Frontal cortex (tissue), 4 donors: ENCODE results near the gene IPMK. TPM values are rescaled to one million over a fixed set of nuclear protein-coding genes. Genes with fewer than 3 reads are reported as not detected.
"Not testable (repeated sequence)": the region's sequence is repeated elsewhere in the genome, so short reads cannot be mapped to it uniquely, and the experiment has no call there.

Experiments
- DNase-seq, 2 donors: peaks; one replicate each; pipeline ENCODE4 v3.0.0; 2012; ENCODE audit warnings: low spot score in 2 of 2
- FAIRE-seq: peaks from 2 replicates; lab custom pipeline; 2012; peaks lifted over from hg19 to GRCh38; lab: Jason Lieb, UNC
- total RNA-seq: library from RNA; depleted of rRNA; stranded (reverse); fragments of >200 nt; gene quantifications from one replicate; pipeline ENCODE4 v1.2.3, GENCODE V29; 2014
- donor health status: control.
- donor health status: control.
- donor health status: control.

The IPMK gene
- total RNA-seq, 1 donor from 2014 or later: 30.6 TPM

DNA sequence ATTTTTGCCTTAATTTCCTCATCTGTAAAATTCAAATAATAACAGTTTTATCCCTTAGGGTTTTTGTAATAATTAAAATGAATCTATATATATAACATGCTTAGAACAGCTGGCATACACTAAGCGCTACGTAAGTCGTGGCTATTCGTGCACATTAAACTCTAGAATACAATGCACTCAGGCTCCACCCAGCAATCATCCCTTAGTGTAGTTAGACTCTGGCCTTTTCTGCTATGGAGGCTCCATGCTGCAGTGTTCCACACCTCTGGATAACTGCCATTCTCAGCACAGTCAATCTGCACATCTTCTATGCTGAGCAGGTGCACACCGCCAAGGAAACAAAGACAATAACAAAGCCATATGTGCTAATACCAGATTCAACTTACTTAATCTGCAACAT, 92.9 kb downstream of the IPMK start:
- no peak for DNase-seq
- no peak for FAIRE-seq

DNA sequence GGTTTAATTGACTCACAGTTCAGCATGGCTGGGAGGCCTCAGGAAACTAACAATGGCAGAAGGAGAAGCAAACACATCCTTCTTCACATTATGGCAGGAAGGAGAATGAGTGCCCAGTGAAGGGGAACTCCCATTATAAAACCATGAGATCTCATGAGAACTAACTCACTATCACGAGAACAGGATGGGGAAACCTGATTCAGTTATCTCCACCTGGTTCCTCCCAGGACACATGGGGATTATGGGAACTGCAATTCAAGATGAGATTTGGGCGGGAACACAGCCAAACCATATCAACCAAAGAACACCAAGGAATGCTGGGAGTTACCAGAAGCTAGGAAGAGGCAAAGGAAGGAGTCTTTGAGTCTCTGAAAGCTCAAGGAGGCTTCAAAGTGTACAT, 94.3 kb downstream of the IPMK start:
- FAIRE-seq (no peak), DNase-seq (no peak)

DNA sequence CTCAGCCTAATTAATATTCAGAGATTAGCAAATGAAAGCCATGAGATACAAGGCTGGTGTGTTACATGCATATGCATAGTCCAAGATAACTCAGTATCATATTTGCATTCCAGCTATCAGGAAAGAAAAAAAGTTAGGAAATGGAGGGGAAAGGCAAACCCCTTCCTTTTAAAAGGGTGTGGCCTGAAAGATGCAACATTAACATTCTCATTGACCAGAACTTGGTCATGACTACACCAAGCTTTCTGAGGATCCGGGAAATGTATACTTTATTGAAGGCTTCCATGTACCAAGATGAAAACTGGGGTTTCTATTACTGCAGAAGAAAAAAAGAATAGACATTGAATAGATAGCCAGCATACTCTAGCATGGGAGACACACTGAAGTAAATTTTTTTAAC, 96.5 kb downstream of the IPMK start:
- FAIRE-seq (no peak), DNase-seq (no peak)

DNA sequence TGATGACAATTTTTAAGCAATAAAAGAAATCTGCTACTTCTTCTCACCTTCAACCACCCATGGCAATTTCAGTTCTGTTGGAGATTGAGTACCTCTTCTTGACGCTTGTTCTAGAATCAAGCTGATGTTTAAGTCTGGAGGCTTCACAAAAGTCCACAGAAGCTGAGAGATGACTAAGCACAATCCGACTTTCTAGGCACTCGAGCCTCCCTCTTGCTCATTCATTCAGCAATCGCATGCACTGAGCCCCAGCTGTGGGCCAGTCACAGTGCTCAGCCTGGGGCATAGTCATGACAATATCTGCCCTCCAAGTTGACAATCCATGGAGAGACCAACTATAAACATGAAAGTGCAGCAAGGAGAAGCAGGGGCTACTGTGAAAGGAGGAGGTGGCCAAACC, 103.2 kb downstream of the IPMK start:
- DNase-seq (no peak), FAIRE-seq (no peak)

DNA sequence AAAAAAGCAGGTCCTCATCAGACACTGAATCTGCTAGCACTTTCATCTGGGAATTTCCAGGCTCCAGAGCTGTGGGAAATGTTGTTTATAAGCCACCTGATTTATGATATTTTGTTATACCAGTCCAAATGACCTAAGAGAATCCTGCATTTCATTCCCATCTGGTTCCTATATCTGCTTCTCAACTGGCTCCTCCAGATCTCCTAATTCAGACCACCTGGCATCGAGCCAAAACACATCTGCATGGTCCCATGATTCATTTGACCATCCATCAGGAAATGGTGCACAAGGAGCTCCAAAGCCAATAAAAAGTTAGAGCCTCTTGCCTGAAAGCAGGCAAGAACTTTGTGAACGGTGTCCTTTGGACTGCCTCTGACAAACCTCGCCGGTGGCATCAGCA, 108.9 kb downstream of the IPMK start:
- no peak for DNase-seq
- no peak for FAIRE-seq

DNA sequence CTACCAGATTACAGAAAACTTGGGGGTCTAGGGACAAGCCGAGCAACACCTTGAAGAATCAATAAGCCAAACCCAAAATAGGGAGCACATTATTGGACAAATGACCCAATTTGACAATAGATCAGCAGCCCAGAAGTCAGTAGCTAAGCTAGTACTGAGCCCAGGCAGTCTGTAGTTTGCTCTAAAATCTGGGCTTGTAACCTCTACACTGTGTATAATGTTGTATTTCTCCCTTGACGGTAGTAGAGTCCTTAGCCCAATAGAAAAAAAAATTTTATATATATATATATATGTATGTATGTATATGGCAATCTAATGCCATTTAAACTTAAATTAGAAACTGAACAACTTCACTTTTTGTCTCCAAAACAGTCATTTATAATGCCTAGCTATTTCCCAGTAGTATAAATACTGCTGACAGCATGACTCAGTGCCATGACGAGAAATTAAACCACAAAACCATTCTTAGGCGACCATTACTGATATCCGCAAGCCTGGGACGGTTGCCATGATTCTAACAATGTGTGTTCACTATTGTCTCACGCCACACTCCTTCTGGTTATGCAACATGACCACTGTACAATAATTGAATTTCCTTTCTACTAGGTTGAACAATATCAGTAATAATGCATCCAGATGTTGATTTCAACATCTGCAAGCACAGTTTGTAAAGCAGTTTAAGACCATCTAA, 110.5 kb downstream of the IPMK start:
- FAIRE-seq (no peak), DNase-seq (no peak)

DNA sequence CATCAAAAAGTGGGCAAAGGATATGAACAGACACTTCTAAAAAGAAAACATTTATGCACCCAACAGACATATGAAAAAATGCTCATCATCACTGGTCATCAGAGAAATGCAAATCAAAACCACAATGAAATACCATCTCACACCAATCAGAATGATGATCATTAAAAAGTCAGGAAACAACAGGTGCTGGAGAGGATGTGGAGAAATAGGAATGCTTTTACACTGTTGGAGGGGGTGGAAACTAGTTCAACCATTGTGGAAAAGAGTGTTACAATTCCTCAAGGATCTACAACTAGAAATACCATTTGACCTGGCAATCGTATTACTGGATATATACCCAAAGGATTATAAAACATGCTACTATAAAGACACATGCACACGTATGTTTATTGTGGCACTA, 111.8 kb downstream of the IPMK start:
- DNase-seq, FAIRE-seq: not testable (repeated sequence)

DNA sequence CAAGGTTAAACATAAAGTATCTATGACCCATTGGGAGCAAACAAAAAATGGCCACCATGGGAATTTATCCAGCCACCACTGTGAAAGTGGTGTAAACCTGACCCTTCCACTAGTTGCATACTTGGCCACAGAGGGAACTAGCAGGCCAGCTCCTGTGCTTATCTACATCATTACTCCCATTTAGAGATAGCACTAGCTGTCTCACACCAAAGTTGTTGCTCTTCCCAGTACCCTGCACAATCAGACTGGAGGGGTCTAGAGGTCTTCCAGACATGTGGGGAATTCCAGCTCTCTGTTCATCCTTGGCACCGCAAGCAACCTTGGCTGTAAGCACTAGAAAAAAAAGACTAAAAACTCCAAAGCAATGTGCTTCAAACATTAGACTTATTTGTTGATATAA, 113.9 kb downstream of the IPMK start:
- no peak for DNase-seq
- FAIRE-seq: no peak

DNA sequence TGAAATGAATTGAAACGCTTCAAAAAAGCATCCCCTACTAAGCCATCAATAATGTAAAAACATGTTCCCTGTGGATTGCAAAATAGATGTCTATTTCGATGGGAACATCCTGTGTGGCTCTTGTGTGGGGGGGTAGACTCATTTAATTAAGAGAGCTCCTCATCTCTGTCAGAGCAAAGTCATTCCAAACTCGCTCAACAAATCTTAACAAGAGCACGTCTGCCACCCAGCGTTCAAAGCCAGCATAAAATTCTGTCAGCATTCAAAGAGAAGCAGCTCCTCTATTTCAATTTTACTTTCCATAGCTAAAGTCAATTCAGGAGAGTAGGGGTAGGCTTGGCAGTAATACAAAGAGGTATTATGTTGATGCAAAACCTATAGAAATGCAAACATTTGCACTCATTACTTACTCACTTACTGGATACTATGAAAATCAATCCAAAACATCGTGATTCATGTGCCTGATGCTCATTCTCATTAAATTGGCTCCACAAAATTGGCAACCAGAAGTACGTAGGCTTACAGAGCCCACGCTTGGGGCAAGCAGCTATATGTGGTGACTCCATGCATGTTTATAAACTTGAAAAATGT, 114.9 kb downstream of the IPMK start:
- FAIRE-seq: no peak
- DNase-seq: peak; percentile 4 to 32

DNA sequence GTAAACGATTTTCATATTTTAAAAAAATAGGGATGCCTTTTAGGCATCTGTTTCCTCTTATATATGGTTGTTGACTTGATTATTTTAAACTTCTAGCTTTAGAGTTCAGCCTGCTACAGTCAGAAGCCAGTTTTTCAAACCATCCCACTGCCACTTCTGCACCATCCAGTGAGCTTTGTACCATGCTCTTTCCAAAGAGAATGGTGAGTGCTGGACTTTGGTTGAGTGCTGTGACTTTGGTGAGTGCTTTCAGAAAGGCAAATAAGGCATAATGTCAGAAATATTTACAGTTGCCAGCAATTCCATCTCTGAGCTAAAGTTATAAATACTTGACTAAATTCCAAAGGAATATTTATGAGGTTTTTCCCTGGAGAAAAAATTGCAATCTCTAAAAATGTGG, 117.4 kb downstream of the IPMK start:
- no peak for DNase-seq
- FAIRE-seq: no peak

DNA sequence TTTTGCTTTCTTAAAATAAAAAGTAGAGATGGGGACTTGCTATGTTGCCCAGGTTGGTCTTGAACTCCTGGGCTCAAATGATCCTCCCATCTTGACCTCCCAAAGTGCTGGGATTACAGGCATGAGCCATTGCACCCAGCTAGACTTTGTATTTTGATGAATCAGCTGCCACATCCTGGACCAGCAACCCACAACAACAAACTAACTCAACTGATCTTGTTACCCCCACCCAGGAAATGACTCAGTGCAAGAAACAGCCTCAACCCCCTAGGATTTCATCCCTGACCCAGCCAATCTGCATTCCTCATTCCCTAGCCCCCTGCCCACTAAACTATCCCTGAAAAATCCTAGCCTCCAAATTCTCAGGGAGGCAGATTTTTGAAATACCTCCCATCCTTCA, 123.8 kb downstream of the IPMK start:
- no peak for DNase-seq
- no peak for FAIRE-seq

Other genes with a start within 250 kb of the IPMK start
- 28.9 TPM for gene CISD1, start 1.3 kb upstream of the IPMK start, total RNA-seq
- gene UBE2D1, start 67.1 kb upstream of the IPMK start, total RNA-seq: 48.5 TPM
- 62.0 TPM for gene TFAM, start 117.5 kb upstream of the IPMK start, total RNA-seq
- 4.5 TPM for gene BICC1, start 245.0 kb upstream of the IPMK start, total RNA-seq